Gastrocnemius medialis (tissue), 4 donors: ENCODE measurements around the gene LEF1.

Experiments used
- CTCF ChIP-seq, 5 experiments: fragments of 450-650 bp in 3 of 5; fragments of 200-600 bp in 2 of 5; sonication (generic) in 2 of 5; IDR thresholded peaks in 4 of 5; conservative IDR thresholded peaks in 1 of 5; 1 replicate in 4 of 5; 2 replicates in 1 of 5; pipeline ENCODE4 v1.5.1; 2016 to 2019; ENCODE audit warnings: antibody characterized with exemption in 5 of 5, mild to moderate bottlenecking in 3 of 5, moderate library complexity in 3 of 5
- POLR2A ChIP-seq, 2 donors: fragments of 450-650 bp; IDR thresholded peaks; one replicate each; pipeline ENCODE4 v1.6.1; 2017; ENCODE audit warnings: antibody characterized with exemption in 2 of 2, mild to moderate bottlenecking in 2 of 2, moderate library complexity in 2 of 2

DNA sequence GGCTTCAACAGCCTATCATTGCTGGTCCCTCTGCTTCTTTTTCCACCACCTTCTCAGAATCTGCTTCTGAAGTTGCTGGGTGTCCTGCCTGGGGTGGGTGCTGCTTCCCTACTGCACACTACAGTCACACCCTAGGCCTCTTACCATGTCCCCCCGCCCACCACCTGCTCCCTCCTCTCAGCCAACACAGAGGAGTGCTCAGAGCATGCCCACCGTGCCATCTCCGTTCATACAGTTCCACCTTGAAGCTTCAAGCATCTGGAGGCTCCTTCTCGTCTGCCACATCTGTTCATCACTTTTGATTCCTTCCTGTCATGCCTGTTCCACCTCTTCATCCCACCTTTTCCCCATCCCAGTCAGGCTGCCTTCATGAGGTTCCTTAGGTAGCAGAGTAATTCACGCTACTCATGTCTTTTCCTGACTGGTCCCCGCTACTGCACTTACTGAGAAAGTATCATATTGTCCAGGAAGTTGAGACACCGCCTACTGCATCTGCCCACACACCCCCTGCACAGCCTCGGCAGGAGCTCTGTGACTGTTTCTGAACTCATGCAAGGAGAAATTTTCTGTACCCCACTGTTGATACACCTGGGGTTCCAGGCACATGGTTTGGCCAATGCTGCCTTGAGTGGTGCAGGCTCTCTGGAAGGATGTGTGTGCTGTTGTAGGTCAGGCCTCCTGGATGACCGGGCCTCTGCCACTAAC, 139.6 kb downstream of the LEF1 start:
- TF ChIP-seq CTCF (IDR thresholded peaks at IDR 0.05 in 4 of 5, conservative IDR thresholded peaks at IDR 0.05 in 1 of 5) (no peak), POLR2A (IDR thresholded peaks at IDR 0.05) (no peak)
